Mesendoderm (in vitro differentiated cells): Measurements from ENCODE around the gene ELOVL5.
A peak's percentile ranks its signal among the peaks of the same experiment; 100 is the strongest.

Experiments
- DNase-seq: peaks from one replicate; pipeline ENCODE4 v3.0.0; 2013
- H2AK5ac ChIP-seq: 2 replicates; pipeline ENCODE4 v1.6.1; 2013; ENCODE audit warnings: low read length, inconsistent platforms
- H2BK120ac ChIP-seq: 2 replicates; pipeline ENCODE4 v1.6.1; 2013; ENCODE audit warnings: low read depth, mild to moderate bottlenecking, low read length, moderate library complexity, mixed read lengths
- H2BK15ac ChIP-seq: replicated peaks from 2 replicates; pipeline ENCODE4 v1.6.1; 2013; ENCODE audit warnings: low read depth, mild to moderate bottlenecking, moderate library complexity
- H2BK5ac ChIP-seq: 2 replicates; pipeline ENCODE4 v1.6.1; 2013; ENCODE audit warnings: low read length, inconsistent platforms
- H3K18ac ChIP-seq: 2 replicates; pipeline ENCODE4 v1.6.1; 2013; ENCODE audit warnings: mild to moderate bottlenecking, low read length, mixed read lengths
- H3K23ac ChIP-seq: one replicate; pipeline ENCODE4 v1.6.1; 2013; ENCODE audit warnings: low read length
- H3K27ac ChIP-seq: 2 replicates; pipeline ENCODE4 v1.5.1; 2013; ENCODE audit warnings: low read depth, mild to moderate bottlenecking, inconsistent platforms, low read length, moderate library complexity
- H3K27me3 ChIP-seq: 2 replicates; pipeline ENCODE4 v1.6.1; 2013; ENCODE audit warnings: low read length, control low read depth, mild to moderate bottlenecking, inconsistent platforms; ENCODE audit not compliant: insufficient read depth, poor library complexity
- H3K36me3 ChIP-seq: 2 replicates; pipeline ENCODE4 v1.6.1; 2013; ENCODE audit warnings: low read length, inconsistent platforms; ENCODE audit not compliant: control insufficient read depth, insufficient read depth
- H3K4ac ChIP-seq: one replicate; pipeline ENCODE4 v1.6.1; 2013; ENCODE audit warnings: low read depth, mild to moderate bottlenecking, low read length, moderate library complexity
- H3K4me1 ChIP-seq: 2 replicates; pipeline ENCODE4 v1.6.1; 2013; ENCODE audit warnings: low read depth, low read length, inconsistent platforms; ENCODE audit not compliant: control insufficient read depth
- H3K4me2 ChIP-seq: 2 replicates; pipeline ENCODE4 v1.6.1; 2013; ENCODE audit warnings: low read length
- H3K4me3 ChIP-seq: 2 replicates; pipeline ENCODE4 v1.5.1; 2013; ENCODE audit warnings: mild to moderate bottlenecking, low read length
- H3K56ac ChIP-seq: one replicate; pipeline ENCODE4 v1.6.1; 2013; ENCODE audit warnings: low read length
- H3K79me1 ChIP-seq: 2 replicates; pipeline ENCODE4 v1.6.1; 2013; ENCODE audit warnings: low read length, inconsistent platforms
- H3K79me2 ChIP-seq: 2 replicates; pipeline ENCODE4 v1.6.1; 2013; ENCODE audit warnings: mild to moderate bottlenecking, low read length; ENCODE audit not compliant: control insufficient read depth, insufficient read depth
- H3K9ac ChIP-seq: 2 replicates; pipeline ENCODE4 v1.6.1; 2013; ENCODE audit warnings: low read length, inconsistent platforms
- H4K5ac ChIP-seq: one replicate; pipeline ENCODE4 v1.6.1; 2013; ENCODE audit warnings: low read length
- H4K8ac ChIP-seq: one replicate; pipeline ENCODE4 v1.6.1; 2013; ENCODE audit warnings: low read depth, mild to moderate bottlenecking, control low read depth, low read length, moderate library complexity
- WGBS: extraction: QIAGEN DNeasy Blood & Tissue Kit; methylation state at CpG from one replicate; pipeline ENCODE4 v1.1.7; 2013; ENCODE audit warnings: low lambda C conversion rate, missing lambda C conversion rate; ENCODE audit not compliant: insufficient coverage; ENCODE audit errors: extremely low coverage; 5-methylcytosine and 5-hydroxymethylcytosine counted together

Gene ELOVL5

GRCh38 chr6:53284901-53285300 is 63.8 kb downstream of the ELOVL5 start:
- no peak overlapping the region for H4K8ac ChIP-seq
- H3K23ac ChIP-seq: no peak overlapping the region
- peaks cover 4% of the 10 kb centered on the region for H3K79me1 ChIP-seq
- no peaks in the 10 kb centered on the region for H3K27me3 ChIP-seq
- no peak overlapping the region for H3K56ac ChIP-seq
- H2BK15ac ChIP-seq: no peak overlapping the region
- H3K4me2 ChIP-seq: no peak overlapping the region
- H3K4me3 ChIP-seq: no peak overlapping the region
- no peak overlapping the region for H2BK5ac ChIP-seq
- H3K4ac ChIP-seq: no peak overlapping the region
- no peak overlapping the region for H3K9ac ChIP-seq
- no peaks in the 10 kb centered on the region for H3K4me1 ChIP-seq
- H3K36me3 ChIP-seq: no peaks in the 10 kb centered on the region
- H3K18ac ChIP-seq: no peak overlapping the region
- H4K5ac ChIP-seq: no peak overlapping the region
- DNase-seq: no peak
- no peak overlapping the region for H2BK120ac ChIP-seq
- no peaks in the 10 kb centered on the region for H3K79me2 ChIP-seq
- no CpG with 5 or more reads among the region's 4 CpGs for WGBS
- H2AK5ac ChIP-seq: no peak overlapping the region
- no peak overlapping the region for H3K27ac ChIP-seq

GRCh38 chr6:53282741-53283140 is 66.0 kb downstream of the ELOVL5 start:
- H3K4me2 ChIP-seq: no peak overlapping the region
- no peak overlapping the region for H2BK15ac ChIP-seq
- no peak overlapping the region for H3K56ac ChIP-seq
- no peak overlapping the region for H3K4me3 ChIP-seq
- no peak for DNase-seq
- H3K18ac ChIP-seq: no peak overlapping the region
- no peaks in the 10 kb centered on the region for H3K36me3 ChIP-seq
- H3K79me1 ChIP-seq: peaks cover 11% of the 10 kb centered on the region
- no peak overlapping the region for H2BK5ac ChIP-seq
- H4K5ac ChIP-seq: no peak overlapping the region
- no peaks in the 10 kb centered on the region for H3K79me2 ChIP-seq
- no peak overlapping the region for H3K4ac ChIP-seq
- H3K27ac ChIP-seq: no peak overlapping the region
- H3K4me1 ChIP-seq: no peaks in the 10 kb centered on the region
- no peak overlapping the region for H4K8ac ChIP-seq
- no peak overlapping the region for H3K9ac ChIP-seq
- no peak overlapping the region for H2BK120ac ChIP-seq
- WGBS: no CpG with 5 or more reads among the region's 2 CpGs
- H3K23ac ChIP-seq: no peak overlapping the region
- no peaks in the 10 kb centered on the region for H3K27me3 ChIP-seq
- no peak overlapping the region for H2AK5ac ChIP-seq

- no peak overlapping the region for H3K27ac ChIP-seq
These were observed 66.5 kb downstream of the ELOVL5 start for GRCh38 chr6:53282234-53282633.

GRCh38 chr6:53281518-53282215 is 67.1 kb downstream of the ELOVL5 start:
- Histone ChIP-seq H2AK5ac (no peak overlapping the region), H3K27me3 (no peaks in the 10 kb centered on the region), H3K4ac (no peak overlapping the region), H3K79me1 (peaks cover 11% of the 10 kb centered on the region), H4K5ac (no peak overlapping the region), H3K79me2 (no peaks in the 10 kb centered on the region), H3K27ac (no peak overlapping the region), H3K4me1 (no peaks in the 10 kb centered on the region), H2BK15ac (no peak overlapping the region), H3K36me3 (no peaks in the 10 kb centered on the region), H3K56ac (no peak overlapping the region), H3K9ac (no peak overlapping the region), H3K4me2 (no peak overlapping the region), H3K18ac (no peak overlapping the region), H4K8ac (no peak overlapping the region), H3K4me3 (no peak overlapping the region), H2BK120ac (no peak overlapping the region), H3K23ac (no peak overlapping the region), H2BK5ac (no peak overlapping the region)
- no peak for DNase-seq
- no CpG with 5 or more reads among the region's 3 CpGs for WGBS

More at GRCh38 chr6:53282234-53282633, 66.5 kb downstream of the ELOVL5 start:
- WGBS: no CpG with 5 or more reads among the region's 2 CpGs
- no peak overlapping the region for H2AK5ac ChIP-seq
- H3K27me3 ChIP-seq: no peaks in the 10 kb centered on the region
- no peak overlapping the region for H2BK5ac ChIP-seq
- no peak overlapping the region for H2BK15ac ChIP-seq
- H3K4me2 ChIP-seq: no peak overlapping the region
- H4K8ac ChIP-seq: no peak overlapping the region
- no peak overlapping the region for H4K5ac ChIP-seq
- peaks cover 11% of the 10 kb centered on the region for H3K79me1 ChIP-seq
- no peaks in the 10 kb centered on the region for H3K79me2 ChIP-seq
- H3K4me3 ChIP-seq: no peak overlapping the region
- DNase-seq: peak; percentile 48
- no peak overlapping the region for H3K18ac ChIP-seq
- no peaks in the 10 kb centered on the region for H3K4me1 ChIP-seq
- H3K36me3 ChIP-seq: no peaks in the 10 kb centered on the region
- H3K56ac ChIP-seq: no peak overlapping the region
- no peak overlapping the region for H3K4ac ChIP-seq
- H3K9ac ChIP-seq: no peak overlapping the region
- no peak overlapping the region for H3K23ac ChIP-seq
- no peak overlapping the region for H2BK120ac ChIP-seq

GRCh38 chr6:53280207-53280606 is 68.5 kb downstream of the ELOVL5 start:
- Histone ChIP-seq H3K4me3 (no peak overlapping the region), H4K8ac (no peak overlapping the region), H2AK5ac (no peak overlapping the region), H4K5ac (no peak overlapping the region), H2BK120ac (no peak overlapping the region), H3K27me3 (no peaks in the 10 kb centered on the region), H3K79me1 (peaks cover 11% of the 10 kb centered on the region), H3K36me3 (no peaks in the 10 kb centered on the region), H3K4me1 (no peaks in the 10 kb centered on the region), H3K27ac (no peak overlapping the region), H3K4ac (no peak overlapping the region), H3K9ac (no peak overlapping the region), H2BK15ac (no peak overlapping the region), H3K4me2 (no peak overlapping the region), H3K18ac (no peak overlapping the region), H3K79me2 (no peaks in the 10 kb centered on the region), H2BK5ac (no peak overlapping the region), H3K56ac (no peak overlapping the region), H3K23ac (no peak overlapping the region)
- DNase-seq: no peak
- no CpG with 5 or more reads among the region's 2 CpGs for WGBS

GRCh38 chr6:53279293-53279692 is 69.5 kb downstream of the ELOVL5 start:
- Histone ChIP-seq H4K8ac (no peak overlapping the region), H3K4ac (no peak overlapping the region), H3K4me2 (no peak overlapping the region), H2BK5ac (no peak overlapping the region), H3K36me3 (no peaks in the 10 kb centered on the region), H3K4me1 (no peaks in the 10 kb centered on the region), H3K4me3 (no peak overlapping the region), H3K27me3 (no peaks in the 10 kb centered on the region), H3K18ac (no peak overlapping the region), H3K23ac (no peak overlapping the region), H2AK5ac (no peak overlapping the region), H3K79me2 (no peaks in the 10 kb centered on the region), H3K27ac (no peak overlapping the region), H3K9ac (no peak overlapping the region), H3K56ac (no peak overlapping the region), H2BK120ac (no peak overlapping the region), H4K5ac (no peak overlapping the region), H3K79me1 (peaks cover 8% of the 10 kb centered on the region), H2BK15ac (no peak overlapping the region)
- no peak for DNase-seq
- no CpG with 5 or more reads among the region's 3 CpGs for WGBS
